ENCODE results near the gene CFTR.

Gene CFTR

DNA sequence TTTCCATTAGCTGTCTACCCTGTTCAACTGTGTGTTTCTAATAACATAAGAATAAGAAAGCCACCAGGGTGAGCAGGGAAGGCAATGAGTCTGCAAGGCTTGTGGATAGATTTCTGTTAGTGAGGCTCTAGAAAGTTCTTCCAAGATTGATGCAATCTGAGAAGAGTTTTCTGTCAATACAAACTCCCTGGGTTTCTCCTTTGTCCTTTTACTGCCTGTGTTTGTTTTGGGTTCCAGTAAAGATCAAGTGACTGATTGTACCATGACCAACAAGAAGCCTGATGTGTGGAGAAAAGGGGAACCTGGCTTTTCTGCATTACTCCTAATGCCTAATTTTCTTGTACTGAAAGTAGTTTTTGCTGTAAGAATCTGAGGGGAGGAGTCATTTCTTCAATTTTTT lies 139.9 kb downstream of the CFTR start:
- no peak for DNase-seq
- no peak for TF ChIP-seq CTCF (IDR thresholded peaks at IDR 0.05; ENCODE audit: low read depth, low read length, missing control alignments)
- Histone ChIP-seq H3K27me3 (replicated peaks) (no peaks in the 10 kb centered on the region), H3K4me3 (ENCODE audit: low read depth, low read length) (no peak overlapping the region), H3K27ac (no peak overlapping the region), H3K36me3 (replicated peaks) (no peaks in the 10 kb centered on the region)
- in situ Hi-C loops (cut with HindIII; ENCODE audit: low pct_ligation_motif_present, low sequenced_read_pairs) = no loop called here

DNA sequence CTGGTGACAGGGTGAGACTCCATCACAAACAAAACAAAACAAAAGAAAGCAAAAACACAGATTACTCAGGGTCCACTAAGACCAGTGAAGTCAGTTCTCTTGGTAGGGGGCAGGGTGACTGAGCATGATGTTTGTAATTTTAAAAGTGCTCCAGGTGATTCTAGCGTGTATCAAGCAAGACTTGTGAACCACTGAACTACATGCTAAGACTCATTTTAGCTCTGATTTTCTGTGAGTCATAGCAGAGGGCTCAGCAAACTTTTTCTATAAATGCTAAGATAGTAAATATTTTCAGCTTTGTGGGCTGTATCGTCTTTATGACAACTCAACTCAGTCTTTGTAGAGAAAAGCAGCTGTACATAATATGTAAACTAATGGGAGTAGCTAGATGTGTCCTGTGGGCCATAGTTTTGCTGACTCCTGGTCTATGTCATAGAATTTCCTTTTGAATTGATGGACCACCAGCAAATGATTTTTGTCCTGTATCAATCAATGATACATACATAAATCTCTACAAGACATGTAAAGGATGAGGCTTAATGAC lies 141.3 kb downstream of the CFTR start:
- Histone ChIP-seq H3K36me3 (replicated peaks) (no peaks in the 10 kb centered on the region), H3K27ac (no peak overlapping the region), H3K4me3 (ENCODE audit: low read depth, low read length) (no peak overlapping the region), H3K27me3 (replicated peaks) (no peaks in the 10 kb centered on the region)
- DNase-seq = no peak
- no peak for TF ChIP-seq CTCF (IDR thresholded peaks at IDR 0.05; ENCODE audit: low read depth, low read length, missing control alignments)
- in situ Hi-C loops (cut with HindIII; ENCODE audit: low pct_ligation_motif_present, low sequenced_read_pairs) = no loop called here

DNA sequence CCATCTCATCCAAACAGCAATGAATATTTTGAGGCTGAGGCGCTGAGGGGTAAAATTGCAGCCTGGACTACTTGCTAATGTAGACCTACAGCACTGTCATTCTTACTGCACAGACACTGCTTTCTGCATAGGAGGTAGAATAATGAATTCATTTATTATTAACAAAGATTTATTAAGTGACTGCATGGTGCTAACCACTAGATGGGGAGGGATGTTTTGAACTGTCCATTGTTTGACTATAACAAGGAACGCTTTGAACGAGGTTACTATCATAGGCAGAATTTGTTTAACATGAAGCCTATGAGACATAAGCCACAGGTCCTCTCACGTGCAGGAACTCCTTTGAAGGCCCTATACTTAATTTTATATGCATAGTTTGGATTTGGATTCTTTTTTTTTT lies 143.8 kb downstream of the CFTR start:
- no peaks in the 10 kb centered on the region for H3K27me3 ChIP-seq (replicated peaks)
- no peaks in the 10 kb centered on the region for H3K36me3 ChIP-seq (replicated peaks)
- no peak overlapping the region for H3K4me3 ChIP-seq (ENCODE audit: low read depth, low read length)
- no peak overlapping the region for H3K27ac ChIP-seq
- TF ChIP-seq CTCF (IDR thresholded peaks at IDR 0.05; ENCODE audit: low read depth, low read length, missing control alignments) = no peak
- no peak for DNase-seq
- in situ Hi-C loops (cut with HindIII; ENCODE audit: low pct_ligation_motif_present, low sequenced_read_pairs) = no loop called here

DNA sequence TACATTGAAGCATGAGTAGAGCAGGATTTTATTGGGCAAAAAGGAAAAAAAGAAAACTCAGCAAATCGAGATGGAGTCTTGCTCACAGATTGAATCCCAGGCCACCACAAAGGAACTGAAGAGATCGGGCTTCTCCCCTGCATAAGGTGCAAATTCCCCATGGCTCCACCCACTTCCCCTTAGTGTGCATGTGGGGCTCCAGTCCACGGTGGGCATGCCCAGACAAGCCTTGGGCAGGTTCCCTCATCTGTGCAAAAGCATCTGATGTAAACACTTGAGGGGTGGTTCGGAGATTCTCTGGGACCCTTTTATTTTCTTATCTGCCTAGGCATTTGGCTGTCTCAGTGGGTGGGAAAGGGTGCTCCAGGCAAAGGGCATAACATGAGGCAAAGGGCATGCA lies 150.7 kb downstream of the CFTR start:
- DNase-seq = no peak
- TF ChIP-seq CTCF (IDR thresholded peaks at IDR 0.05; ENCODE audit: low read depth, low read length, missing control alignments) = no peak
- Histone ChIP-seq H3K36me3 (replicated peaks) (no peaks in the 10 kb centered on the region), H3K27me3 (replicated peaks) (no peaks in the 10 kb centered on the region), H3K27ac (no peak overlapping the region), H3K4me3 (ENCODE audit: low read depth, low read length) (no peak overlapping the region)
- in situ Hi-C loops (cut with HindIII; ENCODE audit: low pct_ligation_motif_present, low sequenced_read_pairs) = no loop called here

GRCh38 chr7:117630907-117631564 lies 151.2 kb downstream of the CFTR start:
- DNase-seq = no peak
- no peak for TF ChIP-seq CTCF (IDR thresholded peaks at IDR 0.05; ENCODE audit: low read depth, low read length, missing control alignments)
- Histone ChIP-seq H3K4me3 (ENCODE audit: low read depth, low read length) (no peak overlapping the region), H3K36me3 (replicated peaks) (no peaks in the 10 kb centered on the region), H3K27me3 (replicated peaks) (no peaks in the 10 kb centered on the region), H3K27ac (no peak overlapping the region)
- in situ Hi-C loops (cut with HindIII; ENCODE audit: low pct_ligation_motif_present, low sequenced_read_pairs) = no loop called here

- in situ Hi-C loops (cut with HindIII; ENCODE audit: low pct_ligation_motif_present, low sequenced_read_pairs) = no loop called here
- Histone ChIP-seq H3K36me3 (replicated peaks) (no peaks in the 10 kb centered on the region), H3K27ac (no peak overlapping the region), H3K27me3 (replicated peaks) (no peaks in the 10 kb centered on the region), H3K4me3 (ENCODE audit: low read depth, low read length) (no peak overlapping the region)
- no peak for TF ChIP-seq CTCF (IDR thresholded peaks at IDR 0.05; ENCODE audit: low read depth, low read length, missing control alignments)
- DNase-seq = no peak
Measured at GRCh38 chr7:117631652-117632051, 151.8 kb downstream of the CFTR start.

All from brain microvascular endothelial cell (primary cell).